ENCODE measurements around the gene EHHADH.
"Not testable (repeated sequence)": the region's sequence is repeated elsewhere in the genome, so short reads cannot be mapped to it uniquely, and the experiment has no call there.

The EHHADH gene

GRCh38 chr3:185253645-185254410 lies at the start of gene EHHADH:
Gene EHHADH (minus strand): TSS chr3:185254049. CDS start chr3:185254022, 27 bp downstream.
- peak; percentile 83 for DNase-seq

DNA sequence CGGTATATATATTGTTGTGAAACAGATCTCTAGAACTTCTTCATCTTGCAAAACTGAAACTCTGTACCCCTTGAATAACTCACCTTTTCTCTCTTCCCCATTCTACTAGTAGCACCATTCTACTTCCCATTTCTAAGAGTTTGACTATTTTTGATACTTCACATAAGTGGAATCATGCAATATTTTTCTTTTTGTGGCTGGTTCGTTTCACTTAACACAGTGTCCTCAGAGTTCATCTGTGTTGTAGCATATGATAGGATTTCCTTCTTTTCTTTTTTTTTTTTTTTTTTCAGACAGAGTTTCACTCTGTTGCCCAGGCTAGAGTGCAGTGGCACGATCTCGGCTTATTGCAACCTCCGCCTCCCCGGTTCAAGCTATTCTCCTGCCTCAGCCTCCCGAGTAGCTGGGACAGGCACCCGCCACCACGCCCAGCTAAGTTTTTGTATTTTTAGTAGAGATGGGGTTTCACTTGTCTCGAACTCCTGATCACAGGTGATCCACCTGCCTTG lies 46.1 kb upstream of the EHHADH start:
- DNase-seq, result not testable (repeated sequence)

GRCh38 chr3:185297867-185298266 lies 44.0 kb upstream of the EHHADH start:
- DNase-seq, result no peak

- DNase-seq, result no peak
Observed at GRCh38 chr3:185292238-185292637, 38.4 kb upstream of the EHHADH start.

- no peak for DNase-seq
Observed at GRCh38 chr3:185290266-185290665, 36.4 kb upstream of the EHHADH start.

DNA sequence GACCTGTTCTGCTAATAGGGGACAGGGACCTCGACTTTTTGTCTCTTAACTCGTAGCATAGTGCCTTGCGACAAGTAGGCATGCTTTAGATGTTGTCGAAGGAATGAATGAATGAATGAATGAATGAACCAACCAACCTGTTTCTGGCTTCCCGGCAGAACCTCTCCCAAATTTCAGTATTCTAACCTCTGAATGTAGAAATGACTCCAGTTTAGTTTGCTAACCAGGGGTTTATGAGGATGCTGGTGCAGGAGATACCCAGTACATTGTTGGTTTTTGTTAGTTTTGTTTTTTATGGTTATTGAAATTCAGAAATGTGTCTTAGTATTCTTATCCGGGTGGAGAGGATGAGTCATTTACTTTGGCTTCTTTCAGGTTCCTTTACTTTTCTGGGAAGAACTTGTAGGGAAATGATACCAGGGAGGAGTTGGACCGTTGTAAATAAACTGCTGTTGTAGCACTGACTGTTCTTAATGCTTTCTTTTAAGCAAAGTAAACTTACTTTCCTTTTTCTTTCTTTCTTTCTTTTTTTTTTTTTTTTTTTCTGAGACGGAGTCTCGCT lies 29.6 kb upstream of the EHHADH start:
- no peak for DNase-seq

GRCh38 chr3:185282696-185283373 lies 29.0 kb upstream of the EHHADH start:
- peak; percentile 97 for DNase-seq

DNA sequence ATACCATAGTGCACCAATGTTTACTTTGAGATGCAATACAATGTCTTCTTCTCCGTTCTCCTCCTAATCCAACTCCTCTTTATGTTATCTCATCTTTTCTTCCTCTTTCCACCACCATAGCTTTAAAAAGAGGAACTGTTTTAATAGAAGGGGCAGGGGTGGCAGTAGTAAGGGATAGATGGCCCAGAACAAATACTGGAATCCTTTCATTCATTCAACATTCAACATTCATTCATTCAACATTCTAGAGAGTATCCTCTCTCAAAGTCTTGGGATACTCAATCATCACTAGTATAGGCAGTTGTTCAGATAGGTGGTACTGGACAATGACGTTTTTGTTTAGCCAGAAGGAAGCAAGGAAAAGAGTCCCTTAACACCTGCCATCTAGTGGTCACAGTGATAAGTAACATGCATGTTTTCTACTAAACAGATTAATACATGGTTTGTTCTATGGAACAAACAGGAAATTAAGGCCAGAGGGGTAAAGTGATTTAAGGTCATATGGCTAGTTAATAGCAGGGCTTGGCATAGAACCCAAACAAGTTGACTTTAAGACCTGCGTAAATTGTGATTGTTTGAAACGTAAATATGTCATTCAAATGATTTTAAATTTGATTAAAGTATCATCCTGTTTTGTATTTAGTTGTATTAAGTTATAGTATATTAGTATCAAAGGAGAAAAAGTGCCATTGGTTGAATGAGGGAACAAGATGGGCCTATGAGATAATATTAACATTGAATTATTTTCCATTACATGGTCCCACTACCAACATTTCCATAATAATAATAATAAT lies 26.9 kb upstream of the EHHADH start:
- no peak for DNase-seq

GRCh38 chr3:185279587-185280138 lies 25.8 kb upstream of the EHHADH start:
- no peak for DNase-seq

DNA sequence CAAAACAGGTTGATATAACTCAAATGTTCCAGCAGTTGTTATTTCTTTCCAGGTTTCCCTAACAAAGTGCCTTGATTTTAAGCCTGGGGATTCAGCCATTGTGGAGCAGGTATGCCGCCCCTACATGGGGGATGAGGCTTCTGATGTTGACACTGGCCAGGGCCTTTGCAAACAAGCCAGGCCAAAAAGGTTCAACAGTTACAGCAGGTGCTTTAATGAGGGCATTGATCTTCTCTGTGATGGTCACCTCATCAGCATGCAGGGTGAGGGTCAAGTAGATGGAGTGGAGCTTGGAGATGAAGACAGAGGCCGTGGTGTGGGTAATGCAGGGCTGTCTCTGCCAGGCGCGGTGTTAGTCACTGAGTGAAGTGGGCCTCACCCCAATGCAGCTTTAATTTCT lies 22.6 kb upstream of the EHHADH start:
- no peak for DNase-seq

- no peak for DNase-seq
Observed at GRCh38 chr3:185272033-185272432, 18.2 kb upstream of the EHHADH start.

DNA sequence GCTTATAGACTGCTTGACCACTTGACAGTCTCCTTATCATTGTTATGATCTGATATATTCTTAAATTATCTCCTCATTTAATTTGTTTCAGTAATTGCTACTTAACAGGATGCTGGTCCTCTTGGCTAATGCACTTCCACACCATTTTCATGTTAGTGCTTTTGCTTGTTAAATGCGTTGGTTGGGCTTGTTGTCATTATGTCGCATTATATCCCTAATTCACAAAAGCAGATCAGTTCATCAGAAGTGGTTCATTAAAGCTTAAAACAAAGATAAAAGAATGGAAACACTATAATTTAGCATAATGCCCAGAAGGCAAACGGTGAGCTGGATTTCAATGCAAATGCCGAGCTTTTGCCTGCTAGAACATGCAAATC lies 17.1 kb upstream of the EHHADH start:
- DNase-seq, result no peak

DNA sequence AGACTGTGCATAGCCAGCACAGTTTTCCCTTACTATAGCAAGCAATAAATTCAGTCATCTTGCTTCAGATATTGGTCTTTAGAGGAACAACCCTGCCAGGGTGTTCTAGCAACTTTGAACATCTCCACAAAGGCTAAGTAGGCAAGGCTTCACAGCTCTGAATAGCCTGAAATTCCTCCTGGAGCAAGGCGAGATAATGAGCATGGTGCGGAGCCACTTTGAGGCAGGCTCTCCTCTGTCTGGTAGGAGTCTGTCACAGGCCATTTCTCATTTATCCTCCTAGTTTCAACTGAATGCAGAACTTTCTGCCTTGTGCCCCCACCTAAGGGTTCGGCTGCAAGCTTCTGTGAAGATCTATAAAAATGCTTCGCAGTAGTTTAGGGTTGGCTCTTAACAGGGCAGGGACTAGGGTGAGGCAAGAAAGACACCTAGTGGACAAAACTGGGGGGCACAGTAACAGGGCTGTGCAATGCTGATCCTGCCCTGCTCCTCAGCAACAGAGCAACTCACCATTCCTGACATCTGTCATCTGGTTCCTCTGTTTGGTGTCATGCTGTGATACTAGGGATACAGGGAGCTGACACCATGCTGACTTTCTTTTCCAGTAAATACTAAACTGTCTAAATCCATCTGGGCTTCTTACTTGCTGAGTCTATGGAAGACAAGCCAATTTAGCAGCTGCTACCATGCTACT lies 16.6 kb upstream of the EHHADH start:
- DNase-seq, result no peak

GRCh38 chr3:185268194-185268962 lies 14.5 kb upstream of the EHHADH start:
- no peak for DNase-seq

DNA sequence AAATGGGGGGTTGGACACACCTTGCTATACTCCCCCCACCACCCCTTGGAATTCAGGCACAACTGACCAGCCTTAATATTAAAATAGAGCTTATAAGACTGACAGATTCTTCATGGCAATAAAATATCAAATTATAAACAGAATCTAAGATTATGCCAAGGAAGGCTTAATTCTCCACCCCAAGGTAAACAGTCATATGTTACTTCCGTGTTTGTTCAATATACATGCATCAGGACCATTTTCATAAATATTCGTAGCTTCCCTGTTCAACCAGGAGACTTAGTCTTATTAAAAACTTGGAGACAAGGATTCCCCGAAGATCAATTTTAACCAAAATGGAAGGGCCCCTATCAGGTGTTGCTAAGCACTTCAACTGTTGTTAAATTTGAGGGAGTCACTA lies 13.3 kb upstream of the EHHADH start:
- DNase-seq, result no peak

DNA sequence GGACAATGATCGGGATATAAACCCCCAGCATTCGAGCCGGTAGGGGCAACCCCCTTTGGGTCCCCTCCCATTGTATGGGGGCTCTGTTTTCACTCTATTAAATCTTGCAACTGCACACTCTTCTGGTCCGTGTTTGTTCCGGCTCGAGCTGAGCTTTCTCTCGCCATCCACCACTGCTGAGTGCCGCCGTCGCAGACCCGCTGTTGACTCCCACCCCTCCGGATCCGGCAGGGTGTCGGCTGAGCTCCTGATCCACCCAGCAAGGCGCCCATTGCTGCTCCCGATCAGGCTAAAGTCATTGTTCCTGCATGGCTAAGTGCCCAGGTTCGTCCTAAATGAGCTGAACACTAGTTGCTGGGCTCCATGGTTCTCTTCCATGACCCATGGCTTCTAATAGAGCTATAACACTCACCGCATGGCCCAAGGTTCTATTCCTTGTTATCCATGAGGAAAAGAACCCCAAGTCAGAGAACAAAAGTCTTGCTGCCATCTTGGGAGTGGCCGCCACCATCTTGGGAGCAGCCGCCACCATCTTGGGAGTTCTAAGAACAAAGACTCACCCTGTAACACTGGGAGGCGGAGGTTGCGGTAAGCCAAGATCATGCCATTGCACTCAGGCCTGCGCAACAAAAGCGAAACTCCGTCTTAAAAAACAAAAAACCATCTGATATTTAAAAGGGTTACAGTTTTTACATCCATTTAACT lies 11.2 kb upstream of the EHHADH start:
- no peak for DNase-seq

- DNase-seq, result no peak
Observed at GRCh38 chr3:185263423-185263822, 9.6 kb upstream of the EHHADH start.

DNA sequence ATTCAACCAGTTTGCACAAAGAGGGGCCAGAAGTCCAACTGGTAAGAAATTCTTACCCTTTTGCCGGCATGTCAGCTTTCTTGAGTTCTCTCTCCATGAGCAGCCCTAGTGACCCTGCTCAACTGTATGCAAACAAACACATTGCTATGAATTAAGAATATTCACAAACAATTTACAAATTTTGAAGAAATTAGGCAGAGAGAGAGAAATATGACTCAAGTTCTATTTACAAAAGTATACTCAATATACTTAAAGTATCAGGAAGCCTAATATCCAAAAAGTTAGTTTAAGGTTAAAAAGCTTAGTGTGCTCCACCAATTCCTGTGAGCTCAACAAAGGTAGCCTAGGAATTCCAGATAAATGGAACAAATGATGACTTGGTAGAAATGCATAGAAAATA lies 3.5 kb upstream of the EHHADH start:
- no peak for DNase-seq

- DNase-seq, result no peak
Observed at GRCh38 chr3:185254799-185255198, 950 bp upstream of the EHHADH start.

GRCh38 chr3:185253133-185253532 lies 716 bp downstream of the EHHADH start:
- not testable (repeated sequence) for DNase-seq

DNA sequence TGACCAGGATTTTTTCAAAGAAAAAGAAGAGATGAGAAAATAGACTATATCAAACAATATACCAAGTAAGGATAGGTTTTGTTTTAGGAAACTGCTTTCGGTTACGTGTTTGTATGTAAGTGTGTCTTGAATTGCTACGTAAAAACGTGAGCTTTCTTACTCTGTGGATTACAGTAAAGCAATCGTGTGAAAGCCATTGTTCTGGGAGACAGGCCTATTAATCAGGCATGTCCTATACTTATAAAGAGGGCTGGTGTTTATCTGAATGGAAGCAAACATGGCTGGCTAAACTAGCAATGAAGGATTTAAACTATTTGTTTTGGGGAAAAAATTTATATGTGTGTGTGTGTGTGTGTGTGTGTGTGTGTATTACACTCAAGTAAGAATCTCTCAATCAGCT lies 2.6 kb downstream of the EHHADH start:
- no peak for DNase-seq

Data from right forelimb (tissue), 1 donor.